Hindlimb muscle (tissue), 1 donor: ENCODE data around the gene CAPN2. TPM values are rescaled to one million over a fixed set of nuclear protein-coding genes. Genes with fewer than 3 reads are reported as not detected.

Source experiments
- DNase-seq: peaks from one replicate; pipeline ENCODE4 v3.0.0-alpha.2; 2013
- polyA plus RNA-seq: library from polyadenylated mRNA; unstranded; fragments of 120-200 nt; gene quantifications from one replicate; pipeline ENCODE4 v1.2.1, GENCODE V29; 2013; ENCODE audit not compliant: insufficient read length

The CAPN2 gene
- polyA plus RNA-seq, 1 donor, result 99.6 TPM

GRCh38 chr1:223761411-223761810, 49.1 kb downstream of the CAPN2 start:
- no peak for DNase-seq

GRCh38 chr1:223763251-223763650, 50.9 kb downstream of the CAPN2 start:
- DNase-seq, result no peak

- no peak for DNase-seq
Observed at GRCh38 chr1:223763881-223764280, 51.5 kb downstream of the CAPN2 start.

DNA sequence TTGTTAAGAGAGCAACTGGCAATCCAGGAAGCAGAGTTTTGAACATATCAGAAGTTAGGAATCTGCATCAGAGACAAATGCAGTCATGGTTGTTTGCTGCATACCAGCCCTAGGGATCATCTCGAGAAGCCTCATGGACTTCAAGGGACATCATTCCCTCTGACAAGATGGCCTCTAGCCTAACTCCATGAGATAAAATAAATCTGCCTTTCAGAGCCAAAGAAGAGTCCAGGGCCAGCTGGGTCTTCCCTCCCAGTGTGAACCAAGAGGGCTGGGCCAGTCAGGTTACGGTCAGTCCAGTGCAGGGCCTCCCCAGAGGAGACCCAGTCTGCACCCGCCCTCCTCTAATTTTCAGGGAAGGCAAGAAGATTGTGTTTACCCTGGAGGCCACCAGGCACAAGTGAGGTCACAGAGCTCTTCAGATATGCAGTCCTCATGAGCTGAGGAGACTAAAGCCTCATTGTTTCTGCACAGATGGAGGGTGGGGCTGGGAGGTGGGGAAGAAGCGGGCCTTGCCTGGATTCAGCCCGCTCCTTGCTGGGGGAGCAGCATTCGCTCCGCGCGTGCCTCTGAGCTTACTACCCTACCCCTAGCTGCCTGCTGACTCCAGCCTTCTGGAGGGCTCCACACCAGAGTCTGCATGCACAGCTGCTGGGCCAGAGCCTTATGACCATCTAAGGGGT, 52.8 kb downstream of the CAPN2 start:
- peak; percentile 39 for DNase-seq

- DNase-seq, result no peak
Observed at GRCh38 chr1:223765719-223766340, 53.5 kb downstream of the CAPN2 start.

- DNase-seq, result no peak
Observed at GRCh38 chr1:223770621-223771315, 58.4 kb downstream of the CAPN2 start.

DNA sequence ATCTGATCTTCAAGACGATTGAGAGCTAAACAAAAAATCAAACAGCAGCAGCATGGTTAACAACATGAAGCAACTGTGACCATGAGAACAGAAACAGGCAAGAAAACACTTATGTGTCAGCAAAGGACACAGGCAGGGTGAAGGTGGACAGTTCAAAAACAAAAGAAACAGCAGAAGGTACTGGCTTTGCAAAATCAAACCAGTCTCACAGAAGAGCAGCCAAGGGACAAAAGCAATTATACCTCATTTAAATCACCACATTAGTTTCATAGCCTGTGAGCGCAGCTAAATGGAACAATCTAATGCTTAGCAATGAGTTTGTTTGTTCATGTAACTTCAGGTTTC, 59.1 kb downstream of the CAPN2 start:
- DNase-seq, result no peak

DNA sequence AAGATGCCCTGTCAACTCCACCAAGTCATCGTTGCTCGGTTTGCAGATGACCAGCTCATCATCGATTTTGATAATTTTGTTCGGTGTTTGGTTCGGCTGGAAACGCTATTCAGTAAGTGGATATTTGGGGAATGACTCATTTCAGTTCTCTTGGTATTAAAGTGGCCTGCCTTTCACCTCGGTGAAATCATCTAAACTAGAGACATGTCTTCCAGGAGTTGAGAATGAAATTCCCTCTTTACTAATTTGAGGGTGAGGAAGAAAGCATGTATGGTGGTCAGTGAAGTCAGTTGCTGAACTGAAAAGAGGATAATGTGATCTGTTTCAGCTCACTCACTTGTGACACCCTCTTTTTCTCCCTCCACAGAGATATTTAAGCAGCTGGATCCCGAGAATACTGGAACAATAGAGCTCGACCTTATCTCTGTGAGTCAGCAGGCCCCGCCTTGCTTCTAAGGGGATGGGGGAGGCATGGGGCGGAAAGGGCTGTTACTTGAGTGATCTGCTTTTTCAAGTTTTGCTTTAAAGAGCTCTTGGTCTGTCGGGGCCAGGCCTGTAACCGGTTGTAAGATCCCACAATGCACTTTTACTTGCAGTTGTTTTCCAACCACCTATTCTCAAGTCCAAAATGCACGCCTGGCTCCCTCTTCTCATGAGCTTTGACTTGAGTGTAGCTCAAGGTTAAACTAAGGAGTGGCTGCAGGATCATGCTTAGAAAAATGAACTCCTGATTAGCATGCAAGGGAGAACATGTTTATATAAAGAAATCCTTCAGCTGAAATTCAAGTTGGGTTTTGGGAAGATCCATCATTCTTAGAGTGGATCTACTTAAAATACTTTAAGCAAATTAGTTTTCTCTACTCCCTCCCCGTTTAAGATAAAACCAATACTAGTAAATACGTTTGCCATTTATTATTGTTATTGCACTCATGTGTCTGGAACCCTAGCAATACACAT, 59.8 kb downstream of the CAPN2 start:
- DNase-seq, result peak; percentile 59

DNA sequence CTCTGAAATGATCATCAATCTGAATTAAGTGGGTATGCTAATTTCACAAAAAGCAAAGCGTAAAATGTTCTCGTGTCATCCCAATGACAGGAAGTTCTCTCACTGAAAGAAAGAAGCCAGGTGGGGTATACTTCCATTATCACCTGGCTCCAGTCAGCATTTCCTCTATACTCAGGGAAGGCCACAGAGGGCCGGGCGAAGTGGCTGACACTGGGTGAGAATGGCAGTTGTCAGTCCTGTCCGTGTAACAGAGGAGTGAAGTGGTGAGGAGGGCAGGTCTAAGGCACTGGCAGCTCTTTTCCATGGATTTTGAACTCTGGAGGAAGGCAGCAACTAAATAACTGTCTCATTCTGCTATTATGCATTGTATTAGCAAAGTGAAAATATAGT, 60.4 kb downstream of the CAPN2 start:
- DNase-seq, result no peak

- no peak for DNase-seq
Observed at GRCh38 chr1:223774134-223774814, 61.9 kb downstream of the CAPN2 start.

DNA sequence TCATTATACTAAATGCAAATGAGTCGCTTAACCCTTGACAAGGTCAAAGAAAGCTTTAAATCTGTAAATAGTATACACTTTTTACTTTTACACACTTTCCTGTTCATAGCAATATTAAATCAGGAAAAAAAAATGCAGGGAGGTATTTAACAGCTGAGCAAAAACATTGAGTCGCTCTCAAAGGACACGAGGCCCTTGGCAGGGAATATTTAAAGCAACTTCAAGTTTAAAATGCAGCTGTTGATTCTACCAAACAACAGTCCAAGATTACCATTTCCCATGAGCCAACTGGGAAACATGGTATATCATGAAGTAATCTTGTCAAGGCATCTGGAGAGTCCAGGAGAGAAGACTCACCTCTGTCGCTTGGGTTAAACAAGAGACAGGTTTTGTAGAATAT, 62.7 kb downstream of the CAPN2 start:
- peak; percentile 32 for DNase-seq

DNA sequence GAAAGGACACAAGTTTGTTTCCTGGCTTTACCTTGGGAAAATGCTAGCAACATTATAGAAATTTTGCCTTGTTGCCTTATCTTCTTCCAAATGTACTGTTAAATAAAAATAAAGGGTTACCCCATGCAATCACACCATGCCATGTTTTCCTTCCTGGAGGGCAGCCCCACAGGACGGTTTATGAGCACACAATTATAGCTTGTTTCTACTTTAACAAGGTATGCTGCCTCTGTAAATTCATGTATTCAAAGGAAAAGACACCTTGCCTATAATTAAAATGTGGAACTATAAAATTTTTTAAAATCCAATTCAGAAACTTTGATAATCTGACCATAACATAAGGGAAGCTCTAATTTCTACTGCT, 63.4 kb downstream of the CAPN2 start:
- DNase-seq, result no peak

DNA sequence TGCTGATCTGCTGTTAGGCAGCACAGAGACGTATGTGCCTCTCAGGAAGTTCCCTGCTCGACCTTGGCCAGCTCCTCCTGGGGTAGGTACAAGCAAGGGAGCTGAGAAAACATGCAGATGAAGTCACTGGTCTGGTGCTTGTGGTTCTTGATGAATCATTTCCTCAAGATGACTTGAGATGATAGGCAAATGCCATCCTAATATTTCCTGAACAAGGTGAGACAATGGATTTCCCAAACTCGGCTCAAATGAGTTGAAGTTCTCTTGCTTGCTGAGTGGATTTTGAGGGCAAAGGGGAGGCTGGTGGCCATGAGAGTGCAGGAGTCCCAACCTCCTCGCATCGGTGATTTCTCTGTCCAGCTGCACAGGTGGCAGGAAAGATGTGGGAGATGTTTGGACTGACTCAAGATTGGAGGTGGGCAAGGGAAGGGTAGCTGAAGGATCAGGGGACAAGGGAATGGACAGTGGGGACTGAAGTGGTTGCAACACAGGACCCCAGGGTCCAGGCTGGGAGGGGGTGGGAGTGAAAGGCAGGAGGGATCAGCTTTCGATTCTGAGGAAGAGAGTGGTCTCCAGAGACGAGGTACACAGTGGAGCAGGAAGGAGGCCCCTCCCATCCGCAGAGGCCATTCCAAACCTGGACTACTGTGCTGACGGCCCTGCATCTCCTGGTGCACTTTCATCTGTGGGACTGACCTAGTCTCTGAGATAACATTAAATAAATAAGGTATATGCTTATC, 63.9 kb downstream of the CAPN2 start:
- no peak for DNase-seq

DNA sequence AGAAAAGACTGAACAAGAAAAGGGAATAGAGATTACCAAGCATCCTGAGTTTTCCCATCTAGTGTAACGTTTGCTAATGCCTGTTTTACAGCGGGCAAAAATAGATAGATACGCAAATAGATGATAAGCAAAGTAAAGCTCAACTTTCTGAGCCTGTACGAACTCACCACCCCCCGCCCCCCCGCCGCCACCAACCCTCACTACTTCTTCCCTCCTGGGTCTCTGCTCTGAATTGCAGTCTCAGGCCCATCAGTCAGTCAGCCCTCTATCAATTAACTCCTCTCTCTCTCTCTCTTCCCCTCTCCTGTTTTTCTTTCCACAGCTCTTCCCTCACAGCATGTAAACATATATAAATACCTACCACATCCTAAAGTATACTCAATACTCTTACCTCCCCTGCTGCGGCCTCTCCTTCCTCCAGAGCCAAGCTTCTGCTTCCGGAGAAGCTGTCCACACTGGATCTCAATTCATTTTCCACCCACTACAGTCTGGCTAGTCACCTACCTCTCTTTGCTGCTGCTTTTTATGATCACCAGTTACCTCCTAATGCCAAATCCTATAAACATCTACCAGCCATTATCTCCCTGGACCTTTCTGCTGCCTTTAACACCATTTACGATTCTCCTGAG, 64.6 kb downstream of the CAPN2 start:
- peak; percentile 38 for DNase-seq

GRCh38 chr1:223780318-223780717, 68.0 kb downstream of the CAPN2 start:
- DNase-seq, result no peak

- DNase-seq, result no peak
Observed at GRCh38 chr1:223780949-223781348, 68.6 kb downstream of the CAPN2 start.

DNA sequence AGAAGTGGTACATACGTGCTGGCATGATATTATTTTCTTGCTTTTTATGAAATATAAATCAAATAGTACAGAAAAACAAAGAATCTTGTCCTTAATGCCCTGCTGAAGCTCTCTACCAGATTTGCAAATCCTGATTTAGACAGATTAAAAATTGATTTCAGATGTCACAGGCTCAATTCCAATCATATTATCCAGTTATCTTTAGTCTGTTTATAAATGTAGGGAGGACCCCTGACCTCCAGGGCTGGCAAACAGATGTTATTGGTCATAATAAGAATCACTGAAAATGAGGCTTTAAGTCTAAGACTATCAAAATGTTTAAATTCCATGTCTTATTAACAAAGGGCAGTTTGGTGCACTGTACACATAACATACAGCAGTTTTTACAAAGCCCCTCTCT, 71.3 kb downstream of the CAPN2 start:
- DNase-seq, result no peak

DNA sequence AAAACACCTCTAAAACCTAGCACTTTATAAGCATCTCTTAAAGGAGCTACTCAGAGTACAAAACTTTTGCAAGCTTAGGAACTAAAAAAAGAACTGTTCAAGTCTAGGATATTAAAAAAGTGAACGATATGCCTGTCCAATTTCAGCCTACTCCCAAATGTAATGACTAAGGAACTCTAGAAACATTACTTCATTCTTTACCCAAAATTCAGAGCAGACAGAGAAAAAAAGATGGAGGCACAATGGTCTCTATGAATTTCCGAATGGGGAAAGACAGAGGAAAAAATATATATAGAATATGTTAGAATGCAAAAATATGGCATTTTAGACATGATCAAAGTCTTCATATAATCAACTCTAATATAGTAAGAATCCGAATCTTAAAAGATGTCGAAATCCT, 72.2 kb downstream of the CAPN2 start:
- no peak for DNase-seq

DNA sequence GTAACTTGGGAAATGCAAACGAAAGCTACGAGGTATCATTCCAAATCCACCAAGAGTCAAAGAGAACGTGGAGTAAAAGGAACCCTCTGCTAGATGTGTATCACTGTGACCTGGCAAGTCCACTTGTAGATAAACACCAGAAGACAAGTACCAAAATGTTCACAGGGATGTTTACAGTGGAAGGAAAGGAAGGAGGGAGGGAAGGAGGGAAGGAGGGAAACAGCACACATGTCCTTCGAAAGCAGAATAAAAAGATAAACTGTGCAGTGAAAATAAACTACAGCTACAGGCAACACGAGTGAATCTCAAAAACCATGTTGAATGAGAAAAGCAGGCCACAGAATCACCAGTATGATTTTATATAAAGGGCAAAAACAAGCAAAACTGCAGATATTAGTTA, 73.5 kb downstream of the CAPN2 start:
- DNase-seq, result no peak

- DNase-seq, result no peak
Observed at GRCh38 chr1:223788746-223789415, 76.5 kb downstream of the CAPN2 start.

DNA sequence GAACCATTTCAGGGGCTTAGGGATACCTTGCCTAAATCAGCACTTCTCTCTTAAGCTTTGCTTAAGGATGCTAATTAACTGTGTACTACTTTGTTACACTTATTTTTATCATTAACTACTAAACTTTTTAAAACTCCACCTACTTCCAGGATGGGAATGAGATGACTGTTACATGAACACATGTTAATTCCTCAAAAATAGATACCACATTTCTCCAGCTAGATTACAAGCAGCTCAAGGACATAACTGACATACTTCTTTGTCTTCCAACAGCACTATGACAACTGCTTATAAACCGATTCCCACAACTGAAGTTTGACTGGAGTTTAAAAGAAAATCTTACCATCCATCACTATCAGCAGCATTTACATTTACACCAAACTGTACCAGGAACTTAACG, 79.7 kb downstream of the CAPN2 start:
- no peak for DNase-seq
